Body of pancreas (tissue), 4 donors: ENCODE results near the gene SH2B2. TPM values are rescaled to one million over a fixed set of nuclear protein-coding genes. Genes with fewer than 3 reads are reported as not detected.
A peak's percentile ranks its signal among the peaks of the same experiment; 100 is the strongest.
"Not testable (repeated sequence)": the region's sequence is repeated elsewhere in the genome, so short reads cannot be mapped to it uniquely, and the experiment has no call there.

ENCODE experiments used
- ATAC-seq: fragments of 150-250 bp; one replicate; pipeline ENCODE4 v1.9.1; 2016
- DNase-seq, 4 donors: peaks; one replicate each; pipeline ENCODE4 v3.0.0-alpha.2; 2019
- H3K27ac ChIP-seq, 4 donors: fragments of 200-600 bp; sonication (generic); 1 replicate in 3 of 4; 2 replicates in 1 of 4; pipeline versions ENCODE4 v1.5.1 to v1.6.1; 2016 to 2019; ENCODE audit warnings: mild to moderate bottlenecking in 1 of 4, mixed read lengths in 1 of 4, moderate library complexity in 1 of 4
- H3K27me3 ChIP-seq, 2 donors: fragments of 200-600 bp; sonication (generic); one replicate each; pipeline ENCODE4 v1.6.0; 2016; ENCODE audit warnings: mild to moderate bottlenecking in 1 of 2
- H3K36me3 ChIP-seq, 2 donors: fragments of 200-600 bp; sonication (generic); replicated peaks in 1 of 2; 2 replicates each; pipeline ENCODE4 v1.5.1; 2016; ENCODE audit warnings: low read depth in 2 of 2; ENCODE audit not compliant: insufficient read depth in 1 of 2
- H3K4me1 ChIP-seq: fragments of 200-600 bp; sonication (generic); one replicate; pipeline ENCODE4 v1.6.0; 2016
- H3K4me3 ChIP-seq, 2 donors: fragments of 200-600 bp; sonication (generic); 1 replicate in 1 of 2; 2 replicates in 1 of 2; pipeline ENCODE4 v1.5.1; 2016 to 2019
- H3K9me3 ChIP-seq, 3 donors: fragments of 200-600 bp; sonication (generic); 1 replicate in 2 of 3; 2 replicates in 1 of 3; pipeline ENCODE4 v1.5.1; 2016
- CTCF ChIP-seq, 7 experiments: fragments of 450-650 bp in 4 of 7; fragments of 200-600 bp in 3 of 7; sonication (generic) in 3 of 7; IDR thresholded peaks; one replicate each; pipeline ENCODE4 v1.5.1; 2016 to 2019; ENCODE audit warnings: antibody characterized with exemption in 7 of 7
- POLR2A ChIP-seq, 3 donors: fragments of 450-650 bp; IDR thresholded peaks; one replicate each; pipeline ENCODE4 v1.6.1; 2016; ENCODE audit warnings: antibody characterized with exemption in 3 of 3, mild to moderate bottlenecking in 2 of 3
- WGBS, 2 donors: methylation state at CpG; one replicate each; pipeline ENCODE4 v1.1.5; 2017; 5-methylcytosine and 5-hydroxymethylcytosine counted together
- intact Hi-C: fragments of 100-400 bp; cut with DNase I; formaldehyde crosslinking; loops from one replicate; pipeline ENCODE4 v1.15.1; 2023
- total RNA-seq, 2 donors: library from RNA; depleted of rRNA; stranded (reverse); fragments of >200 nt; gene quantifications; one replicate each; pipeline ENCODE4 v1.1.0, GENCODE V29; 2016

The SH2B2 gene
- total RNA-seq, 2 donors from 2014 or later = 1.0 to 6.3 TPM

DNA sequence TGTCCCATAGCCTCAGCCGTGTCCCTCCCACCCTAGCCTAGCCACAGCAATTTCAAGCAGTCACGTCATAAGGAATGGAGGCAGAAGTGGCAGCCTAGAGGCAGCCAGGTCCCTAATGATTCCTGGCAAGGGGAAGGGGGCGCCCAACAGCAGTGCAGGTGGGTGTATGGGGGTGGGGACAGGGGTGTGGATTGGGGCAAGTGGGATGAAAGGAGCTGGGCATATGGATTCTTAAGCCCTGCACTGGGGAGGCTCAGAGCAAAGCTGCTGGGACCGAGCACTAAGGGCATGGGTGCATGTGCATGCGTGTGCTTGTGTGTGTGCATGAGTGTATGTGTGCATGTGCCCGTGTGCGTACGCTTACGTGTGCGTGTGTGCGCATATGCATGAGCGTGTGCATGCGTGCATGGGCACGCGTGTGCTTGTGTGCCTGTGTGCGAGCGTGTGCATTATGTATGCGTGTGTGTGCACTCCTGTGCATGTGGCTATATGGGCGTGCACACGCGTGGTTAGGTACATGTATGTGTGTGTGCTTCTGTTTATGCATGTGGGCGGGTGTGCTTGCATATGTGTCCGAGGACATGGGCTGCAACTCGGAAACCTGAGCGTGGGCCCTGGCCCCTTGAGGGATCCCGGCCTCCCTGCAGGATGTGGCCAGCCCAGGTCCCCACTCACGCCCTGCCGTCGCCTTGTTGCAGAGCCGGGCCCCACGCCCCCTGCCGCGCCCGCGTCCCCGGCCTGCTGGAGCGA, 34.1 kb downstream of the SH2B2 start:
- TF ChIP-seq CTCF (IDR thresholded peaks at IDR 0.05) (no peak), POLR2A (IDR thresholded peaks at IDR 0.05) (no peak)
- no peaks in the 10 kb centered on the region for H3K36me3 ChIP-seq
- no peak for DNase-seq
- no peak overlapping the region for H3K27ac ChIP-seq
- H3K4me1 ChIP-seq = no peaks in the 10 kb centered on the region
- no peaks in the 10 kb centered on the region for H3K27me3 ChIP-seq
- no peaks in the 10 kb centered on the region for H3K9me3 ChIP-seq
- WGBS, 2 donors = 75 to 91% methylated on average over 20 to 33 of the region's 37 CpGs
- no peak overlapping the region for H3K4me3 ChIP-seq
- no peak for ATAC-seq
- intact Hi-C loops = no loop called here

DNA sequence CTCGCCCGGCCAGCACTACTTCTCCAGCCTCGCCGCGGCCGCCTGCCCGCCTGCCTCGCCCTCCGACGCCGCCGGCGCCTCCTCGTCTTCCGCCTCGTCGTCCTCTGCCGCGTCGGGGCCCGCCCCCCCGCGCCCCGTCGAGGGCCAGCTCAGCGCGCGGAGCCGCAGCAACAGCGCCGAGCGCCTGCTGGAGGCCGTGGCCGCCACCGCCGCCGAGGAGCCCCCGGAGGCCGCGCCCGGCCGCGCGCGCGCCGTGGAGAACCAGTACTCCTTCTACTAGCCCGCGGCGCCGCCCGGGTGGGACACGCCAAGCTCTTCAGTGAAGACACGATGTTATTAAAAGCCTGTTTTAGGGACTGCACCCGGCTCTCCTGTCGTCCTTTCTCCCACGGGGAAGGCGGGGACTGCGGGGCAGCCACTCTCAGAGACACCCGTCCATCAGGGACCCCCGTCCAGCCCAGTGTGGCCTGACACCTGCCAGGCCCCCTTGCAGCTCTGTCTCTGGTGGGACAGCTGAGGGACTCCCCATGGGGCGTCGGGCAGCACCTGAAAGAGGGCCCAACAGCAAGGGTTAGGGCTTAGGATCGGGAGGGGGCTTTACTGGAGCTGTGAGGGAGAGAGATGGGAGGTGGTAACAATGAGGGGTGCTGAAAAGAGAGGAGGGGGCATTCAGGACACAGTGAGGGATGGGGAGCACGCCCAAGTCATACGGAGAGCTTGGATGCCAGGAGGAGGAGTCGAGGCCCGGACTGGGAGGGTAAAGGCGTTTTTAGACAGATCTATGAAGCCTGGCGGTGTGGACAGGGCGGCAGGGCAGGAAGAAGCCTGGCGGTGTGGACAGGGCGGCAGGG, 34.9 kb downstream of the SH2B2 start:
- no peaks in the 10 kb centered on the region for H3K4me1 ChIP-seq
- H3K36me3 ChIP-seq = no peaks in the 10 kb centered on the region
- TF ChIP-seq POLR2A (IDR thresholded peaks at IDR 0.05) (no peak), CTCF (IDR thresholded peaks at IDR 0.05) (no peak)
- ATAC-seq (peak; percentile 25), DNase-seq (no peak)
- intact Hi-C loops = no loop called here
- no peak overlapping the region for H3K4me3 ChIP-seq
- WGBS, 2 donors = 30 to 66% methylated on average over 12 to 69 of the region's 73 CpGs
- no peaks in the 10 kb centered on the region for H3K27me3 ChIP-seq
- no peaks in the 10 kb centered on the region for H3K9me3 ChIP-seq
- H3K27ac ChIP-seq = peak overlapping the region in 2 of 4 donors; percentile 19 to 41

DNA sequence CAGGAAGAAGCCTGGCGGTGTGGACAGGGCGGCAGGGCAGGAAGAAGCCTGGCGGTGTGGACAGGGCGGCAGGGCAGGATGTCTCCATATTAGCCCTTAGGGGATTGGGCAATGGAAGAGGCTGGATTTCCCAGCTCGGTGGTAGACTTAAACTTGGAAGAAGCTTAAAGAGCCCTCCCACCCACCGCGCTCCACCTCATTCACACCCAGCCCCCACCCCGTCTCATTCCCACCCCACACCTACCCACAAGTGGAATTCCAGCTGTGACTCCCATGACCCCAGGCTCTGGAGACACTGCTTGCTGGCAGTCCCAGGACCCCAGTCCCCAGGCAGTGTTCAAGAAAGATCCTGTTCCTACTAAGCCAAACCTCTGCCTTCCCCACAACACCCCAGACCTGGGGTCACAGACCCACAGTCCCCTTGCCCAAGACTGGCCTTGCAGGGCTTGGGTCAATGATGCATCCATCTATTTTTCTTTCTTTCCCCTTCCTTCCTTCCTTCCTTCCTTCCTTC, 35.6 kb downstream of the SH2B2 start:
- DNase-seq (no peak), ATAC-seq (no peak)

GRCh38 chr7:102323914-102324195, 37.2 kb downstream of the SH2B2 start:
- no peaks in the 10 kb centered on the region for H3K4me1 ChIP-seq
- H3K27ac ChIP-seq = no peak overlapping the region
- H3K36me3 ChIP-seq = no peaks in the 10 kb centered on the region
- no peak for ATAC-seq
- H3K9me3 ChIP-seq = no peaks in the 10 kb centered on the region
- no peak overlapping the region for H3K4me3 ChIP-seq
- no peak for TF ChIP-seq POLR2A (IDR thresholded peaks at IDR 0.05)
- no peak for TF ChIP-seq CTCF (IDR thresholded peaks at IDR 0.05)
- 62 to 72% methylated on average over 4 to 5 of the region's 5 CpGs for WGBS, 2 donors
- no peaks in the 10 kb centered on the region for H3K27me3 ChIP-seq
- intact Hi-C loops = no loop called here
- DNase-seq = no peak

More for the DNA sequence above, 35.6 kb downstream of the SH2B2 start:
- Histone ChIP-seq H3K27me3 (no peaks in the 10 kb centered on the region), H3K27ac (no peak overlapping the region), H3K4me3 (no peak overlapping the region), H3K4me1 (no peaks in the 10 kb centered on the region), H3K36me3 (no peaks in the 10 kb centered on the region), H3K9me3 (no peaks in the 10 kb centered on the region)
- 78 to 83% methylated on average over 8 of the region's 8 CpGs for WGBS, 2 donors
- TF ChIP-seq POLR2A (IDR thresholded peaks at IDR 0.05) (no peak), CTCF (IDR thresholded peaks at IDR 0.05) (no peak)
- intact Hi-C loops = no loop called here

DNA sequence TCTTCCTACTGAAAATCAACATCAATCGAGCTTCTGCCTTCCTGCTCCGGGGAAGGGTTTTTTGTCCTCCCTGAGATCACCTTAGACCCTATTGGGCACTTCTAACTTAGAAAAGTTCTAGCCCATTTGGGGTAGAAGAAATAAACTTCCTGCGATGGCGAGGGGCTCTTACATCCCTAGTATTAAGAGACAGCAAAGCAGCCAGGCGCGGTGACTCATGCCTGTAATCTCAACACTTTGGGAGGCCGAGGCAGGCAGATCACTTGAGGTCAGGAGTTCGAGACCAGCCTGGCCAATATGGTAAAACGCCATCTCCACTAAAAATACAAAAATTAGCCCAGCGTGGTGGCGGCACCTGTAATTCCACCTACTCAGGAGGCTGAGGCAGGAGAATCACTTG, 38.4 kb downstream of the SH2B2 start:
- WGBS, 2 donors = 80 to 84% methylated on average over 10 to 11 of the region's 11 CpGs
- intact Hi-C loops, ATAC-seq: not testable (repeated sequence)

More for the DNA sequence above, 38.4 kb downstream of the SH2B2 start:
- H3K27me3 ChIP-seq, H3K4me3 ChIP-seq, H3K27ac ChIP-seq, H3K9me3 ChIP-seq, DNase-seq, H3K36me3 ChIP-seq, H3K4me1 ChIP-seq: not testable (repeated sequence)
